GM18868 (cell line): ENCODE data around the gene EXOC3L4.
"Not testable (repeated sequence)": the region's sequence is repeated elsewhere in the genome, so short reads cannot be mapped to it uniquely, and the experiment has no call there.

Source experiments
- ATAC-seq: cut with Tn5 transposase; IDR thresholded peaks from one replicate; pipeline ENCODE4 v1.9.1; 2021; ENCODE audit warnings: mild to moderate bottlenecking, moderate library complexity; ENCODE audit not compliant: unreplicated experiment

The EXOC3L4 gene

GRCh38 chr14:103118018-103118662 is 23.6 kb downstream of the EXOC3L4 start:
- ATAC-seq: no peak

GRCh38 chr14:103118663-103119404 is 24.3 kb downstream of the EXOC3L4 start:
- no peak for ATAC-seq

- ATAC-seq: not testable (repeated sequence)
Measured at GRCh38 chr14:103119527-103119926, 25.0 kb downstream of the EXOC3L4 start.

- no peak for ATAC-seq
Measured at GRCh38 chr14:103121121-103121845, 26.8 kb downstream of the EXOC3L4 start.

- no peak for ATAC-seq
Measured at GRCh38 chr14:103121846-103122584, 27.5 kb downstream of the EXOC3L4 start.

GRCh38 chr14:103122585-103122946 is 28.0 kb downstream of the EXOC3L4 start:
- ATAC-seq: no peak

GRCh38 chr14:103122947-103123633 is 28.6 kb downstream of the EXOC3L4 start, which contains the start of gene TNFAIP2:
TSS of gene TNFAIP2 (plus strand) at chr14:103123461. CDS start at chr14:103126458, 2,997 bp downstream.
- no peak for ATAC-seq

GRCh38 chr14:103123634-103124500 is 29.3 kb downstream of the EXOC3L4 start:
- ATAC-seq: no peak

GRCh38 chr14:103124501-103125001 is 30.0 kb downstream of the EXOC3L4 start:
- ATAC-seq: no peak

GRCh38 chr14:103125098-103126070 is 30.9 kb downstream of the EXOC3L4 start:
- no peak for ATAC-seq

- no peak for ATAC-seq
Measured at GRCh38 chr14:103126088-103126872, 31.8 kb downstream of the EXOC3L4 start.

- no peak for ATAC-seq
Measured at GRCh38 chr14:103126873-103127304, 32.4 kb downstream of the EXOC3L4 start.

- ATAC-seq: no peak
Measured at GRCh38 chr14:103127356-103127755, 32.8 kb downstream of the EXOC3L4 start.

- no peak for ATAC-seq
Measured at GRCh38 chr14:103127861-103128598, 33.5 kb downstream of the EXOC3L4 start.

GRCh38 chr14:103128631-103129300 is 34.2 kb downstream of the EXOC3L4 start:
- ATAC-seq: no peak
